ENCODE data around the gene MISFA.
"Not testable (repeated sequence)": the region's sequence is repeated elsewhere in the genome, so short reads cannot be mapped to it uniquely, and the experiment has no call there.

MISFA gene

DNA sequence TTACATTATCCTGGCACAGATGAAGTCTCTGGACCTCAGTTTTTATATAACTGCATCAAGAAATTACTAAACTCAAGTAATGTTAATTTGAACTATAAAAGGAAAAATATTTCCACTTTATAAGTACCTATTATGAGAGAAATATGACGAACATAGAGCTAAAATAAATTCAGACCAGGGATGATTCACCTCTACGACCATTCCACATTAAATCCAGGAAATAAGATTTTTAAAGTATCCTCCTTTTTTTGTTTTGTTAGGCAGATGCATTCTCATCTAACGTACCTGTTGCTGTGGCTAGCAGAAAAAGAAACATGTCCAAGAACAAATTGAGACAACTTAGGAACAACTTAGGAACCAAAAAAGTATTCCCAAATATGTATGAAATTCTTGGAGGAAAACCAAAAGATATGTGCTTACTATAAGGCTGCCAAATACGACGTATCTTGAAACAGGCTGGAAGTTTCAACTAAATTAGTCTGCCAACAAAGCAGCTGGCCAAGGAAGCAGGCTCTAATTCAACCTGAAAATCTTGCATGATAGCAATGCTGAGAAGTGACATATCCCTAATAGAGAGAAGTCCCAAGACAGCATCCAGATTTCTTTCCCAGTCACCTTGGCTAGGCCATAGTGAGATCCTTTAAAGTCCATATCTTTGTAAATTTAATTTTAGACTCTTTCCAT lies 18.9 kb downstream of the MISFA start:
- no peak for DNase-seq

DNA sequence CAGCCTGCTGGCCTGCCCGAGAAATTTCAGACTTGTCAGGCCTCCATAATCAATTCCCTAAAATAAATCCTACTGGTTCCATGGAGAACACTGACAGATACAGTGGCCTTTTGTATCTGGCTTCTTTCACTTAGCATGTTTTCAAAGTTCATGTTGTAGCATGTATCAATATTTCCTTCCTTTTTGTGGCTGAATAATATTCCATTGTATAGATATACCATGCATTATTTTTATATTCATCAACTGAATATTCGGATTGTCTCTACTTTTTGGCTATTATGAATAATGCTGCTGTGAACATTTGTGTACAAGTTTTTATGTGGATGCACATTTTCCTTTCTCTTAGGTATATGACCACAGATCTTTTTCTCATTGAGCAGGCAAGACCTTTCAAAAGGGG lies 24.1 kb downstream of the MISFA start:
- no peak for DNase-seq

DNA sequence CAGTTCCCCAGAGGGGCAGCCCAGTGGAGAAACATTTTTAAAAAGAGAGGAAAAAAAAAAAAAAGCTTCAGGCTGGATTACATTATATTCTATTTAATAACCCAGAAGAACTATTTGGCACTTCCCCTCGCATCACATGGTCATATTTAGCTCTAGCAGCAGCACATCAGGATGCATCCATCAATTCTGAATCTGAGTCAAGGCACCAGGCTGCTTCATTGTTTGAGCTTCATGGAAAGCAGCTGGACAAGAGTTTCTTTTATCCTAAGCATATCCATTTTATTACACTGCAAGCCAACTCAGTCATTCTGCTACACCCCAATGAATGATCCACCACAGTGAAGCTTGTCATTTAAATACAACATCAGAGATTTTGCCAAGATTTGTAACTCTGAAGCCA lies 24.6 kb downstream of the MISFA start:
- DNase-seq: no peak

DNA sequence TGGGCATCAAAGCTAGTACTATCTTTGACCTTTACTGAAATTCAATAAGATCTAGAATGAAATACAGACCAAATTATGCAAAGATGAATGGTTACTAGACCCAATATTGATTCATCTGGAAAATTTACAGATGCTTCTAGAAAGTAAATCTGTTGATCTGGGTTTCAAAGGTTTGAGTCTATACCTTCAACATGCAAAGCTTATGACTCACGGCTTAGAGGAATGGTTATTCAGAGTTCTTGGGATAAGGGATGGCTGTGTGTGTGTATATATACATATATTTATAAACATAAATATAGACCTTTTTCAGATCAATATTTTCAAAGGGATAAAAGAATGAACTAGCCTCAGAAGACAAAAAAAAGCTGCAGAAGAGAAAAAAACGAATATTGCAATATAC lies 33.3 kb downstream of the MISFA start:
- DNase-seq: no peak

DNA sequence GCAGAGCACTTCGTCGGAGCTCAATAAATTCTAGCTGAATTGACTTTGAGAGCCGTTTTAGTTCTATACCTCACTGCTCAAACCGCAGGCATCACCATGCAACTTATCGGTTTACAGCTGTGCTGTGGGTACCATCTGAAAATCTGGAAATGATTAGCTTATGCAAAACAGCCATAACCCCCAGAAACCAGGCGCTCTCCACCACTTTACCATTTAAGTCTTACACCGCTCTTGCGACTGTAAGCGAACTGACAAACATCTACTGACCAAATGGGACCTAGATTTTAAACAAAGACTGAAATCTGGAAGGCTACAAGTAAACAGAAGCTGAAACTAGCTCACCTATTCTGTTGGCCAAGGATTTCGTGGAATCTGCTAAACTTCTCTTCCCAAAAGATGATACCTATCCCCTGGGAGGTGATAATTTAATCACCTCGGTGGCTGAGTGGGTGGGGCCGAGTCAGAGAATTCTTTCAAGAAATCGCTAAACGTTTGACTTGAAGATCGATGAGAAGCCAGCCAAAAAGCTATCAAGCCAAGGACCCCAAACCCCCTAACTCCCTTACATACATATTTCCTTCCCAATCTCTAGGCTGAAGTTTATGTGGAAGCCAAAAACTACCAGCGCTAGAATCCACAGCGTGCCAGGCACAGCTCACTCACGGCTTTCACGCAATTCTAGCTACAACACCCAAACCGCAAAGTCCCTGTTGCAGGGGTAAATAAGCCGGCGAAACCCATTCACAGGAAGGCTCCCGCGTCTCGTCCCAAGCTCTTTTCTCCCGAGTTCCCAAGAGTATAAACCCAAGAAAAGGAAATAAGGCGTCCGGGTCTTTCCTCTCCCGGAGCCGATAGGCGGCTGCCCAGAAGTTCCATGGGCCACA lies 33.9 kb downstream of the MISFA start:
- no peak for DNase-seq

DNA sequence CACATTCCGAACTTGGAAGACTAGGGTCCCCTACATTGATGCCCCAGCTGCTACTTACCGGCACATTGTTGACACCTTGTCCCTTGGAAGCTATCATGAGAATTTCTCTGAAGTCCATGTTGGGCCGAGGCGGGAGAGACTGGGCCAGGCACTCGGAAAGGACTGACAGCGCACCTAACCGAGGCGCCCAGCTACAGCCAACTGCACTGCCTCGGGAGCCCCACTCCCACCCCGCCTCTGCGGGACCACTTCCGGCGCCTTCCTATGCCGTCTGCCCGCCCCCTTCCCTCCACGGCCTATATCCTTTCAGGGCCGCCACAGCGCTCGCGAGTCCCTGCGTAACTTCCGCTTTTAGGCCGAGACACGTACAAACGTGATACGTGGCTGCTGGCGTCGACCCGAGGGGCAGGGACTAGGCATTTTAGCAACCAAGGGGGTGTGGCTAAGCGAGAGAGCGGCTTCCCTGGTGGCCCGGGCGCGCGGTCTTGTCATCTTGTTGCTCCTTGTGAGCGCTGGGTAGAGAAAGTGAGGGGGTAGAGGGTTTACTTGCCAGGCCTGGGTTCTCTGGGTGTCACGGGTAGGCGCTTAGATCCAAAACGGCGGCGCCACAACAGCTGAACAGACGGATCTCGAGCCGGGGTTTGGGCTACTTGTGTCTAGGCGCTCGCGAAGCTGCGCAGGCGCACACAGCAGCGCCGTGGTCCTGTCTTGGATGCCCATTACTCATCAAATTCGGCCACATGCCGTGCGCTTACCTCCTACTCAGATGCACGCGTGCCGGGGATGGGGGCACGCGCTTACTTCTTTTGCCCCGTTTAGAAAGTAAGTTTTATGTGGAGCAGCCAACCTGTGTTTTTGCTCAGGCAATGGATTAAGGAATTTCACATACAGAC lies 34.8 kb downstream of the MISFA start, which contains the start of gene SPTY2D1:
TSS of gene SPTY2D1 (minus strand) at position 203 of the 893 bp plus-strand sequence. CDS start at position 118, 85 bp downstream.
- peak; percentile 89 to 92 for DNase-seq

DNA sequence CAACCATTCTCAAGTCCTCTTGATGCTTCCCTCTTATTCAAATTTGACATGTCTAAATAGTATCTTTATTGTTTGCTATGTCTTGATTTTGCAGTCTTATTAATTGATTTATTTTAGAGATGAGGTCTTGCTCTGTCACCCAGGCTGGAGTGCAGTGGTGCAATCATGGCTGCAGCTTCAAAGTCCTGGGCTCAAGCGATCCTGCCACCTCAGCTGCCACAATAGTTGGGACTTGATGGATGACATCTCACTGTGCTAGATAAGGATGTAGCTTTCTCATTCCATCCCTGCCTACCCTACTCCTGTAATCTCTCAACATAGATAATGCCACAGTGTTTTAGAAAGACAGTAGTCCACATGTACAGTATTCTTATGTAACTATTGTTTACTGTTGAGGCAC lies 42.1 kb downstream of the MISFA start:
- no peak for DNase-seq

DNA sequence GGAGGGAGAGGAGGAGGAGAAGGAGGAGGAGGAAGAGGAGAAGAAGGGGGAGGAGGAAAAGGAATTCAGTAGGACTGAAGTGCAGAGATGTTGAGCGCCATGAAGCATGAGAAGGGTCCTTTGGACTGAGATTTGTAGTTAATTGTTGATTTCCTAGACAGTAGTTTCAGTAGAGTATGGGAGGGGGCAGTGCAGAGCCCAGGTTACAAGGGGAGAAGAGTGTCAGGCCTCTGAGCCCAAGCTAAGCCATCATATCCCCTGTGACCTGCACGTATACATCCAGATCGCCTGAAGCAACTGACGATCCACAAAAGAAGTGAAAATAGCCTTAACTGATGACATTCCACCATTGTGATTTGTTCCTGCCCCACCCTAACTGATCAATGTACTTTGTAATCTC lies 43.4 kb downstream of the MISFA start:
- DNase-seq: not testable (repeated sequence)

DNA sequence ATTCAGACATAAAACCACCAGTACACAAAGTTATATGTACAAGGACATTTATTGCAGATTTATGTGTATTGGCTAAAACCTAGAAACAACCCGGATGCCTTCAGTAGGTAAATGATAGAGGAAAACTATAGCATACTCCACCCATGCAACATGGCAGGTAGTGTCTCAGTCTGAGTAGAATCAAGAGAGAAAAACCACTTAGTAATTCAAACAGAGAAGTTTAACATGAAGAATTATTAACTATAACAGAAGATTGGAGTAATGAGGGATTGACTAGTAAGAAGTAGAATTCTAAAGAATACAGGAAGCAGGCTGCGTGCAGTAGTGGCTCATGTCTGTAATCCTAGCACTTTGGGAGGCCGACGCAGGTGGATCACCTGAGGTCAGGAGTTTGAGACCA lies 50.8 kb downstream of the MISFA start:
- DNase-seq: no peak

DNA sequence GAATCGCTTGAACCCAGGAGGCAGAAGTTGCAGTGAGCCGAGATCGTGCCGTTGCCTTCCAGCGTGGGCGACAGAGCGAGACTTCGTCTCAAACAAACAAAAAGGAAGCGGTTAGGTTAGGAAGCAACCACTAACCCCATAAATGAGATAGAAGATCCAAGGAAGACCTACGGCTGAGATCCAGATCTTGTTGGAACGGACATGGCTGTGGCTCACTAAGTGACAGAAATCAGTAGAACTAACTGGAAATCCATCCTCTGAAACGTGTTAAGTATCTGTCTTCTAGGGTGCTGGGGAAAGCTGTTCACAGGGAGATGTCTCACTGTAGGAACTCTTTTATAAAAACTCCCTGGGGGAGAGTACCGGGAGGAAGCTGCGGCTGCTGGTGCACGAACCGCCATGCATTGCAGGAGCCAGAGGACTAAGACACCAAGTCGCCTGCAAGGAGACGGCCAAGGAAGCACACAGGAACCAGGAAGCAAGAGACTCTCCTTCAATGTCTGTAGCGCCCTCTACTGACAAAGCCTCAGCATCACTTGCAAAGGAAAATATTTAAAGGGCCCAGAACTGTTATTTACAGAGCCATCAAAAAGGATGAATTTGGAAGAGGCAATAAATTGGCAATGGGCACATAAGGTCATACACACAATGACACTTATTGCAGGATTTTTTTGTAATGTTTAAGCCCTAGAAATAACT lies 51.4 kb downstream of the MISFA start:
- no peak for DNase-seq
